GM12801 (cell line): Measurements from ENCODE around the gene DLGAP3.

ENCODE experiments used
- CTCF ChIP-seq: IDR thresholded peaks from one replicate; pipeline ENCODE4 v1.5.1; 2011; ENCODE audit warnings: control low read depth; ENCODE audit not compliant: insufficient read length; ENCODE audit errors: extremely low read depth

Gene DLGAP3

GRCh38 chr1:34924759-34925555, 4.5 kb downstream of the DLGAP3 start:
- TF ChIP-seq CTCF, result no peak

GRCh38 chr1:34923490-34923889, 6.0 kb downstream of the DLGAP3 start:
- TF ChIP-seq CTCF, result no peak

- no peak for TF ChIP-seq CTCF
Observed at GRCh38 chr1:34918977-34919561, 10.4 kb downstream of the DLGAP3 start.

- no peak for TF ChIP-seq CTCF
Observed at GRCh38 chr1:34918386-34918976, 11.0 kb downstream of the DLGAP3 start.

GRCh38 chr1:34917017-34917416, 12.4 kb downstream of the DLGAP3 start:
- no peak for TF ChIP-seq CTCF

- no peak for TF ChIP-seq CTCF
Observed at GRCh38 chr1:34916104-34916503, 13.3 kb downstream of the DLGAP3 start.

- TF ChIP-seq CTCF, result no peak
Observed at GRCh38 chr1:34915521-34915920, 13.9 kb downstream of the DLGAP3 start.
